Omental fat pad (tissue), 4 donors: ENCODE results near the gene NUDT3. TPM values are rescaled to one million over a fixed set of nuclear protein-coding genes. Genes with fewer than 3 reads are reported as not detected.

Source experiments
- ATAC-seq: fragments of 150-250 bp; one replicate; pipeline ENCODE4 v1.9.1; 2016; ENCODE audit warnings: mild to moderate bottlenecking, moderate library complexity; ENCODE audit not compliant: low FRiP score
- DNase-seq: peaks from one replicate; pipeline ENCODE4 v3.0.0-alpha.2; 2019; ENCODE audit warnings: low spot score
- small RNA-seq: library from RNA; depleted of rRNA; stranded (forward); fragments of <200 nt; gene quantifications from one replicate; pipeline ENCODE3, GENCODE V24; 2016
- total RNA-seq, 4 donors: library from RNA; depleted of rRNA; stranded (reverse); fragments of >200 nt; gene quantifications; one replicate each; pipeline ENCODE4 v1.1.0, GENCODE V29; 2016
- TF ChIP-seq, protein P1 (sequence below), 3 donors: fragments of 450-650 bp; IDR thresholded peaks; one replicate each; pipeline ENCODE4 v1.5.1; 2016 to 2017; ENCODE audit warnings: antibody characterized with exemption in 3 of 3, mild to moderate bottlenecking in 3 of 3, moderate library complexity in 2 of 3

Gene NUDT3
- total RNA-seq, 4 donors from 2014 or later, result 21.3 to 46.0 (median 28.5) TPM

DNA sequence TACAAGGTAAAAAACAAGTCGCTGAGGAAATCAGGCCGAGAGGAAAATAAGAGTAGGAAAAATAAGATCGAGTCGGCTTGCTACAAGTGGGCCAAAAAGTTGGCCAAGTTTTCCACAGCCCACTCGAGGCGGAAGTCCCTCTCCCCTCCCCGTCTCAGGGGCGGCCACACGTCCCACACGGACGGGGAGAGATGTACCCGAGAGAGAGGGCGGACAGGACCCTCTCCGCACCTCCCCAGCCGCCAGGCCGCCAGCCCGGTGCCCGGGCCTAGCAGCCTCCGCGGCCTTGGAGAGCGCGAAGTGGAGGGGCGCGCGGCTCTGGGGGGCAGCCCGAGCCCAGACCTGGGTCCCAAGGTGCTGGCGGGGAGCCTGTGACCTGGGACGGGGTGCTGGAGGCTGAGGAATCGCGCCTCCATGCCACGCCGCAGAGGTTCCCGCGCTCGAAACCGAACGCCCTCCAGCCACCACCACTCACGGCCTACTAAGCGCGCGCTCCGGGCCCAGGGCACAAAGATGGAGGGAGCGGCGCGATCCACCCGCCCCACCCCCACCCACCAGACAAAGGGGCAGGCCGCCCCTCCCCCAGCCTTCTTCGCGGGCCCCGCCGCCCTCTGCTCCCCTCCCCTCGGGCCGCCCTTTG lies 157.7 kb downstream of the NUDT3 start:
- DNase-seq, result no peak
- no peak for ATAC-seq
- TF ChIP-seq, protein P1, sequence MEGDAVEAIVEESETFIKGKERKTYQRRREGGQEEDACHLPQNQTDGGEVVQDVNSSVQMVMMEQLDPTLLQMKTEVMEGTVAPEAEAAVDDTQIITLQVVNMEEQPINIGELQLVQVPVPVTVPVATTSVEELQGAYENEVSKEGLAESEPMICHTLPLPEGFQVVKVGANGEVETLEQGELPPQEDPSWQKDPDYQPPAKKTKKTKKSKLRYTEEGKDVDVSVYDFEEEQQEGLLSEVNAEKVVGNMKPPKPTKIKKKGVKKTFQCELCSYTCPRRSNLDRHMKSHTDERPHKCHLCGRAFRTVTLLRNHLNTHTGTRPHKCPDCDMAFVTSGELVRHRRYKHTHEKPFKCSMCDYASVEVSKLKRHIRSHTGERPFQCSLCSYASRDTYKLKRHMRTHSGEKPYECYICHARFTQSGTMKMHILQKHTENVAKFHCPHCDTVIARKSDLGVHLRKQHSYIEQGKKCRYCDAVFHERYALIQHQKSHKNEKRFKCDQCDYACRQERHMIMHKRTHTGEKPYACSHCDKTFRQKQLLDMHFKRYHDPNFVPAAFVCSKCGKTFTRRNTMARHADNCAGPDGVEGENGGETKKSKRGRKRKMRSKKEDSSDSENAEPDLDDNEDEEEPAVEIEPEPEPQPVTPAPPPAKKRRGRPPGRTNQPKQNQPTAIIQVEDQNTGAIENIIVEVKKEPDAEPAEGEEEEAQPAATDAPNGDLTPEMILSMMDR (IDR thresholded peaks at IDR 0.05), result no peak

DNA sequence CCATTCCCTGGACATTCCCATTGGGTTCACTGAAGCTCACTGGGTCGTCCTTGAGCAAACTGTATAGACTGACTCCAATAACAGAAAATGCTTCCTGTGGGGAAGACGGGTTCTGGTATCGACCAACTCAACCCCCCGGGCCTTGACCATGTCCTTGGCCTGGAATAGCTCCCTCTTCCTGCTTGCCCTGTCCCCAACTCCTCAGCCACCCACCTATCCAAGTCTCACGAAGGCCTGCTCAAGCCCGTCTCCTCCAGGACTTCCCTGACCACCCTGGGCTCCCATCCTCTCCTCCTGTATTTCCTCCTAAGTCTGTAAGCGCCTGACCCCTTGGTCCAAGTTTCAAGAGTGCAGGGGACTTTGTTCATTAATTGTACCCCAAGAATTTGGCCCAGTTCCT lies 158.6 kb downstream of the NUDT3 start:
- TF ChIP-seq, protein P1 (IDR thresholded peaks at IDR 0.05), result no peak
- ATAC-seq (no peak), DNase-seq (no peak)

DNA sequence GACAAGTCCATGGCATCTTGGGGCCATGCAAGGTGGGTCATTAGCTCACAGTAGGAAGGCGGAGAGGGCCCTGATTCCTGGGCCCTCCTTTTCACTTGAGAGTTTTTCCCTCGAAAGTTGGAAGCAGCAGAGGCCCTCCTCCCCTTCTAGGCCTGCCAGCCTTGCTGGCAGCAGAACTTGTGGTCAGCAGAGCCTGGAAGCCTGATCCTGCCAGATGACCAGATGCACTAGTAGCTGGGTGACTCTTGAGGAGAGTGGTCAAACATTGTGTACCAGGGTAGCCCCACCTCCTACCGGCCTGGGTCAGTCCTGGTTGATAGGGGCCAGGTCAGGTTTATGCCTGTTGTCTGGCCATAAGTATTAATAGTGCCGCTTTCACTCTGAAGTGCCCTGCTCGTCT lies 159.6 kb downstream of the NUDT3 start:
- DNase-seq, result no peak
- TF ChIP-seq, protein P1 (IDR thresholded peaks at IDR 0.05), result no peak
- no peak for ATAC-seq

DNA sequence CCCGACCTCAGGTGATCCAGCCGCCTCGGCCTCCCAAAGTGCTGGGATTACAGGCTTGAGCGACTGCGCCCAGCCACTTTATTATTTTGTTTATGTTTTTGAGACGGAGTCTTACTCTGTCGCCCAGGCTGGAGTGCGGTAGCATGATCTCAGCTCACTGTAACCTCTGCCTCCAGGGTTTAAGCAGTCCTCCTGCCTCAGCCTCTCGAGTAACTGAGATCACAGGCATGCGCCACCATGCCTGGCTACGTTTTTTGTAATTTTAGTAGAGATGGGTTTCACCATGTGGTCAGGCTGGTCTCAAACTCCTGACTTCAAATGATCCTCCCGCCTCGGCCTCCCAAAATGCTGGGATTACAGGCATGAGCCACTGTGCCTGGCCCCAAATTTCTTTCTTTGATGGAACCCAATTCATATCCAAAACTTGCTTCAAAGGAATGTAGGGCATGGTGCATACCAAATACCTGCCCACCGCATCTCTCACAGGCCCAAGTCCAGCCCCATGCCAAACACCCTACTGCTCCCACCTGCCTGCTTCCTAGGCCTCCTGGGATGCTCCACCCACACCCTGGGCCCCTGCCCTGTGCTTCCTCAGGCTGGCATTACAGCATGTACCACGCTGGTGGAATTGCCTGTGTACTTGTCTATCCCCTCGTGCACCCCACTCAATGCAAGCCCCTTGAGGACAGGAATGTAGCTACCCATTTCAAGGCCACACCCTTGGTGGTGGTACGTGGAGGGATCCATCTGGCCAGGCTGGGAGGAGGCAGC lies 160.7 kb downstream of the NUDT3 start:
- ATAC-seq, result no peak
- TF ChIP-seq, protein P1 (IDR thresholded peaks at IDR 0.05), result no peak
- no peak for DNase-seq

DNA sequence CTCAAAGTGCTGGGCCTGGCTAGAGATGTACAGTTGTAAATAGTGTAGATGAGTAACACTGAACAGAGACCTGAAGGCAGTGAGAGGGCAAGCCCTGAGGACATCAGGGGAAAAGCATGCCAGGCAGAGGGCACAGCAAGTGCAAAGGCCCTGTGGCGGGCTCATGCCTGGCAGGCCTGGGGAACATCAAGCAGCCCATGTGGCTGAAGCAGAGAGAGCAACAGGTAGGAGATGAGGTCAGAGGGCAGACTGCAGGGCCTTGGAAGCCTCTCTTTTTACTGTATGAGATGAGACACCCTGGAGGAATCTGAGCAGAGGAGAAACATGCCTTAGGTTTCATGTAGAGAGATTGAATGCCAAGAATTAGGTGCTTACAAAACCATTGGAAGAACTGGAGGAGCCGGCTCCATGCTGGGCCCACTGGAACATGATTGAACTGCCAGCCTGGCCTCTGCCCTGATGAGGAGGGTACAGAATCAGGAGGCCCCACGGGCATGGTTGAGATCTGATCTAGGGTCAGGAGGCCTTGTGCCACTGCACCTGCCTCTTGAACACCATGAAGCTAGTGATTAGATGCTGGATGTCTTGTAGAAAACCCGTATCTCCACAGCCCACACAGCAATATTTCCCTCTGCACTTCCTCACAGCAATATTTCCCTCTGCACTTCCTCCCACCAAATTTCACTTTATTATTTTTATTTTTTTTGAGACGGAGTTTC lies 161.7 kb downstream of the NUDT3 start:
- DNase-seq, result no peak
- TF ChIP-seq, protein P1 (IDR thresholded peaks at IDR 0.05), result no peak

DNA sequence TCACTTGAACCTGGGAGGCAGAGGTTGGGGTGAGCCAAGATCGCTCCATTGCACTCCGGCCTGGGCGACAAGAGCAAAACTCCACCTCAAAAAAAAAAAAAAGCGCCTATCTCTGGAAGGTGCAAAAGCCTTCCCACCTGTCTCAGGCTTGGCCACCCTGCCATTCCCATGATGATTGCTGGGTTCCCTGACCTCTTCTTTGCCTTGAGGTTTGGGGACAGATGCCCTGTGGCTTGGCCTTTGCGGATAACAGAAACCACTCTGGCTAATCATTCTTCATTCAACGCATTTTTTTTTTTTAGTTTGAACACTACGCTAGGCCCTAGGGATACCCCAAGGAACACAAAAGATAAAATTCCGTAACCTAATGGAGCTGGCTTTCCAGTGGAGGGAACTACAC lies 162.6 kb downstream of the NUDT3 start:
- TF ChIP-seq, protein P1 (IDR thresholded peaks at IDR 0.05), result no peak
- ATAC-seq (no peak), DNase-seq (peak; percentile 9)

More for the DNA sequence above, 161.7 kb downstream of the NUDT3 start:
- ATAC-seq, result no peak

Small RNA genes lying within 50 kb of the gene (small RNA-seq; reads per million reads assigned to genes)
- not detected for gene MIR6835

Other genes starting within 250 kb of the NUDT3 start
- under 1 TPM in 1 of 4 donors, not detected in 3; 0.60 TPM for gene GRM4, start 246.6 kb downstream of the NUDT3 start, total RNA-seq
- gene HMGA1, start 155.8 kb downstream of the NUDT3 start, total RNA-seq, result 10 to 100 TPM; 15.6 to 80.7 (median 31.3) TPM
- gene SMIM29, start 143.7 kb downstream of the NUDT3 start, total RNA-seq, result 10 to 100 TPM; 11.8 to 23.8 (median 17.2) TPM
- 1,000 to 10,000 TPM; 1,698 to 2,828 (median 2,343) TPM for gene RPS10, start 33.4 kb upstream of the NUDT3 start, total RNA-seq
- gene PACSIN1, start 73.4 kb upstream of the NUDT3 start, total RNA-seq, result not detected
- under 1 TPM in 1 of 4 donors, not detected in 3; 0.19 TPM for gene SPDEF, start 163.7 kb upstream of the NUDT3 start, total RNA-seq